ENCODE data around the gene NDRG3.

DNA sequence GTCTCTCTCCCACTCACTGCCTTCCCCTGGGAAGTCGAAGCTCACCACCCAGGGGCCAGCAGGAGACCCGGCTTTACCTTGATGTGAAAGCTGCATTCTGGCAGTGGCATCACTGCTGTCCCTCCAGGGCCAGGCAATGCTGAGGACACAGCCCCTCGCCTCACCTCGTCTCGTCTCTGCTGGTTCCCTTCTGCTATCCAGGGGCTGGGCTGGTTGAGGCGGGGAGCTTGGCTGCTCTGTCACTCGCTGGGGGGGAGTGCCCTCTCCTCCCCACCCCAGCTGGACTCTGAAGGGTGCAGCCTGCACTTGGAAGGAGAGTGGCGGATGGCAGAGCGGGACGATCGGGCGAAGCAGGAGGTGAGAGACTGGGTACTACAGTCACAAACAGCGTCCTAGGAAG, 40.4 kb upstream of the NDRG3 start:
- TF ChIP-seq RFX5 (IDR thresholded peaks at IDR 0.05; ENCODE audit: low read depth, low read length) (no peak), FOS (IDR thresholded peaks at IDR 0.05; ENCODE audit: low read depth, low read length) (no peak), POLR2A (IDR thresholded peaks at IDR 0.05; ENCODE audit: low read depth, low read length) (no peak), MXI1 (IDR thresholded peaks at IDR 0.05; ENCODE audit: borderline replicate concordance, low read depth, low read length) (no peak), NFE2L2 (IDR thresholded peaks at IDR 0.05; ENCODE audit: low read depth, low read length) (no peak), MAFK (IDR thresholded peaks at IDR 0.05; ENCODE audit: low read depth, low read length) (no peak), BHLHE40 (IDR thresholded peaks at IDR 0.05; ENCODE audit: low read depth, low read length) (no peak)
- TF ChIP-seq, protein P1, sequence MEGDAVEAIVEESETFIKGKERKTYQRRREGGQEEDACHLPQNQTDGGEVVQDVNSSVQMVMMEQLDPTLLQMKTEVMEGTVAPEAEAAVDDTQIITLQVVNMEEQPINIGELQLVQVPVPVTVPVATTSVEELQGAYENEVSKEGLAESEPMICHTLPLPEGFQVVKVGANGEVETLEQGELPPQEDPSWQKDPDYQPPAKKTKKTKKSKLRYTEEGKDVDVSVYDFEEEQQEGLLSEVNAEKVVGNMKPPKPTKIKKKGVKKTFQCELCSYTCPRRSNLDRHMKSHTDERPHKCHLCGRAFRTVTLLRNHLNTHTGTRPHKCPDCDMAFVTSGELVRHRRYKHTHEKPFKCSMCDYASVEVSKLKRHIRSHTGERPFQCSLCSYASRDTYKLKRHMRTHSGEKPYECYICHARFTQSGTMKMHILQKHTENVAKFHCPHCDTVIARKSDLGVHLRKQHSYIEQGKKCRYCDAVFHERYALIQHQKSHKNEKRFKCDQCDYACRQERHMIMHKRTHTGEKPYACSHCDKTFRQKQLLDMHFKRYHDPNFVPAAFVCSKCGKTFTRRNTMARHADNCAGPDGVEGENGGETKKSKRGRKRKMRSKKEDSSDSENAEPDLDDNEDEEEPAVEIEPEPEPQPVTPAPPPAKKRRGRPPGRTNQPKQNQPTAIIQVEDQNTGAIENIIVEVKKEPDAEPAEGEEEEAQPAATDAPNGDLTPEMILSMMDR (conservative IDR thresholded peaks at IDR 0.05; ENCODE audit: low read depth, low read length): no peak
- TF ChIP-seq, protein P2, sequence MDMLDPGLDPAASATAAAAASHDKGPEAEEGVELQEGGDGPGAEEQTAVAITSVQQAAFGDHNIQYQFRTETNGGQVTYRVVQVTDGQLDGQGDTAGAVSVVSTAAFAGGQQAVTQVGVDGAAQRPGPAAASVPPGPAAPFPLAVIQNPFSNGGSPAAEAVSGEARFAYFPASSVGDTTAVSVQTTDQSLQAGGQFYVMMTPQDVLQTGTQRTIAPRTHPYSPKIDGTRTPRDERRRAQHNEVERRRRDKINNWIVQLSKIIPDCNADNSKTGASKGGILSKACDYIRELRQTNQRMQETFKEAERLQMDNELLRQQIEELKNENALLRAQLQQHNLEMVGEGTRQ (IDR thresholded peaks at IDR 0.05; ENCODE audit: low read depth, low read length): no peak
- TF ChIP-seq, protein P3, sequence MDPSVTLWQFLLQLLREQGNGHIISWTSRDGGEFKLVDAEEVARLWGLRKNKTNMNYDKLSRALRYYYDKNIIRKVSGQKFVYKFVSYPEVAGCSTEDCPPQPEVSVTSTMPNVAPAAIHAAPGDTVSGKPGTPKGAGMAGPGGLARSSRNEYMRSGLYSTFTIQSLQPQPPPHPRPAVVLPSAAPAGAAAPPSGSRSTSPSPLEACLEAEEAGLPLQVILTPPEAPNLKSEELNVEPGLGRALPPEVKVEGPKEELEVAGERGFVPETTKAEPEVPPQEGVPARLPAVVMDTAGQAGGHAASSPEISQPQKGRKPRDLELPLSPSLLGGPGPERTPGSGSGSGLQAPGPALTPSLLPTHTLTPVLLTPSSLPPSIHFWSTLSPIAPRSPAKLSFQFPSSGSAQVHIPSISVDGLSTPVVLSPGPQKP (IDR thresholded peaks at IDR 0.05; ENCODE audit: borderline replicate concordance, low read depth, low read length): no peak
